Measurements from ENCODE around the gene TEX12.
"Not testable (repeated sequence)": the region's sequence is repeated elsewhere in the genome, so short reads cannot be mapped to it uniquely, and the experiment has no call there.

The TEX12 gene

GRCh38 chr11:112163875-112164685 is 3.1 kb upstream of the TEX12 start, which contains the start of gene IL18:
IL18 (minus strand) TSS chr11:112164094; CDS start chr11:112155053, 9,041 bp downstream.
- peak; percentile 62 for DNase-seq (ENCODE audit: low read depth, low spot score)

DNA sequence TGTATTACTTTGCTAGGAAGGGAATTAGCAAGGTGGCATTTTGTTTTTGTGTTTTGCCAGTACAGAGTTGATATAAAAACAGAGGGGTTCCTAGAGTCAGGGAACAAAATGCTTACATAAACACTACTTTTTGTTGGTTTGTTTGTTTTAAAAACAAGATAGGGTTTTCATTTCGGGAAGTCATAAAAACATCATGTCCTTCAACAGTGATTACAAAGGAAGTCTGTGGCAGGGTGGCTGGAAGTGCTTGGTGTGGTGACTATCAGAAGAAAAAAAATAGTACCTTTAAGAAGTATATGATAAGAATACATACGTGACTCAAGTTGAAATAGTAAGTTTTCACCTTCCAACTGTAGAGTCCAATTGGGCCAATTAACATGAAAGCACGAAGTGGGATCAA is 2.1 kb upstream of the TEX12 start:
- DNase-seq (ENCODE audit: low read depth, low spot score): no peak

- no peak for DNase-seq (ENCODE audit: low read depth, low spot score)
Observed at GRCh38 chr11:112166562-112166961, 610 bp upstream of the TEX12 start.

DNA sequence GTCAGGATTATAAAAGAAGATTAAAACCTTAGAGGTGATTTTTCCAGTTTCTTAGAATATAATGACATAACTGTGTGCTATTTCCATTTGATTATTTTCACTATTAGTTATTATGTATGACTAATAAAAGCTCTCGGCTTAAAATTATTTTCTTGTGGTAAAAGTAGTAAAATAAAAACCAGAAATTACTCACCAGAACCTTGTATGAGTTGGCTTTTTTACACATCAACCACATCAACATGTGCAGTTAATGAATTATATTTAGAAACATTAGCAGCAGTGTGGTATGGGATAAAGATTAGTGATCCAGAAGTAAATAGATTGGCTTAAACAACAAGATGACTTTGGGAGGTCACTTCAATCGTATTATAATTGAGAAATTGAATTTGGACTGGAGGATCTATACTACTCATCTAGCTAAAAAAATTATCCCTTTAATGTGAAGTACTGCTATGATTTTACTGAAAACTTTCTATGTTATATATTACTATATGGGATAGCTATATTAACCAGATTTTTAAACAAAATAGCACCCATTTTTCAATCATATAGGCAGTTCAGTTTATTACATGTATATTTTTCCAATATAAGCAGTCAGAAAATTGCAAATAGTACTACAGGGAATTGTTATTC is 5.3 kb downstream of the TEX12 start:
- no peak for DNase-seq (ENCODE audit: low read depth, low spot score)

- DNase-seq (ENCODE audit: low read depth, low spot score): no peak
Observed at GRCh38 chr11:112173152-112173551, 6.0 kb downstream of the TEX12 start.

- DNase-seq (ENCODE audit: low read depth, low spot score): peak; percentile 81
Observed at GRCh38 chr11:112174789-112175598, 7.8 kb downstream of the TEX12 start, which contains the start of gene BCO2. BCO2 (plus strand) TSS chr11:112175512; CDS start chr11:112175602, 90 bp downstream.

- DNase-seq (ENCODE audit: low read depth, low spot score): no peak
Observed at GRCh38 chr11:112175599-112175952, 8.4 kb downstream of the TEX12 start.

- DNase-seq (ENCODE audit: low read depth, low spot score): no peak
Observed at GRCh38 chr11:112176077-112176476, 8.9 kb downstream of the TEX12 start.

- DNase-seq (ENCODE audit: low read depth, low spot score): no peak
Observed at GRCh38 chr11:112177589-112177988, 10.4 kb downstream of the TEX12 start.

- no peak for DNase-seq (ENCODE audit: low read depth, low spot score)
Observed at GRCh38 chr11:112178428-112178827, 11.3 kb downstream of the TEX12 start.

DNA sequence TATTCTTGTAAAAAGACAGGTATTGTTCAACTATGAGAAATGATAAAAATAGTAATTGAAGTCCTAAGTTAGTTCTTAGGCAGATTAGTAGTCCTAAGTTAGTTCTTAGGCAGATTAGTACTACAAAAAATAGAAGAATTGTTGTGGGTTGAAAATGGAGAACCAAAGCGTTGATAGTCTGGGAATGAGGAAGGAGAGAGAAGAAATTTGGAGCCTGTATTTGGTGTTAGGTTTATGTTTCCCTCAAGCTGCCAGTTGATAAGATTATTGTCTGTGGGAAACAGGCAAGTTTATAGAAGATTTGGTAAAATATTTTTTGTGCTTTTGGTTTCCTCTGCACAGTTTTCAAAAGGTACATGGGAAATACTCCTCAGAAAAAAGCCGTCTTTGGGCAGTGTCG is 11.8 kb downstream of the TEX12 start:
- DNase-seq (ENCODE audit: low read depth, low spot score): no peak

DNA sequence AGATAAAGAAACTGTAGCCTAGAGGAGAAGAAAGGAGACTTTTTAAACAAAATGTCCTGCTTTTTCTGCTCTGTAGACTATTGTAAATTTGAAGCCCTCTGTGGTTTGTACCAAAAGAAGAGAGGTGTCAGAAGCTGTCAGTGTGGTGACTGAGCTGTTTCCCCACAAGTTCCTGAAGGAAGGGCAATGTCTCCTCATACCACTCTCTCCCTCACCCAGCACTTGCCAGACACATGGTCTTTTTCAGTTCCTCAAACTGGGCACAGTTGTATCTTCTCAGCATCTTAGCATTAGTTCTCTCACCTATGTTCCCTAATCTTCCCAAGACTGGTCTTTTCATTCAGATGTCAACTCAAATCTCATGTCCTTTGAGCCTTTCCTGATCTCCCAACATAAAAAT is 12.4 kb downstream of the TEX12 start:
- DNase-seq (ENCODE audit: low read depth, low spot score): no peak

- DNase-seq (ENCODE audit: low read depth, low spot score): no peak
Observed at GRCh38 chr11:112182867-112183266, 15.7 kb downstream of the TEX12 start.

GRCh38 chr11:112185883-112186282 is 18.7 kb downstream of the TEX12 start:
- DNase-seq (ENCODE audit: low read depth, low spot score): no peak

- no peak for DNase-seq (ENCODE audit: low read depth, low spot score)
Observed at GRCh38 chr11:112186304-112186703, 19.1 kb downstream of the TEX12 start.

DNA sequence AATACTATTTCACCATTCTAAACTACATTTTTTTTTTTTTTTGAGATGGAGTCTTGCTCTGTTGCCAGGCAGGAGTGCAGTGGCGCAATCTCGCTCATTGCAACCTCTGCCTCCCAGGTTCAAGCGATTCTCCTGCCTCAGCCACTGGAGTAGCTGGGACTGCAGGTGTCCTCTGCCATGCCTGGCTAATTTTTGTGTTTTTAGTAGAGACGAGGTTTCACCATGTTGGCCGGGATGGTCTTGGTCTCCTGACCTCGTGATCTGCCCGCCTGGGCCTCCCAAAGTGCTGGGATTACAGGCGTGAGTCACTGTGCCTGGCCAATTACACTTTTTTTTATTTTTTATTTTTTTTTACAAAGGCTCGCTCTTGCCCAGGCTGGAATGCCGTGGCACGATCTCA is 27.9 kb downstream of the TEX12 start:
- not testable (repeated sequence) for DNase-seq (ENCODE audit: low read depth, low spot score)

DNA sequence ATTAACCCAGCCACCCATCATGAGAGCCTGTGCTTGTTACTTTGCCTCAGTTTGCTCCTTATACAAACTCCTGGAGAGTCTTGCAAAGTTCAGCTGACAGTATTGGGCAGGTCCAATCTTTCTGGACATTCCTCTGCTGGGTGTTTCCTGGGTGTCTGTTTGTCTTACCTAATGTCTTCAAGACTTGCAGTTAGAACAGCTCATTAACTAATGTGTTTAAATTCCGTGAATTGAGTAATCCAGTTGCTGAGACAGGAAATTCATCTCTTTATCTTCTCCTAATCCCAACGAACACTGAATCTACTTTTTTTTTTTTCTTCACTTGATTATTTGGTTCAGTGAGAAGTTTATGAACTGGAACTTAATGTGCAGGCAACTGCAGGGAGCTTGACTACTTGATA is 28.8 kb downstream of the TEX12 start:
- no peak for DNase-seq (ENCODE audit: low read depth, low spot score)

- DNase-seq (ENCODE audit: low read depth, low spot score): no peak
Observed at GRCh38 chr11:112196519-112197087, 29.4 kb downstream of the TEX12 start.

DNA sequence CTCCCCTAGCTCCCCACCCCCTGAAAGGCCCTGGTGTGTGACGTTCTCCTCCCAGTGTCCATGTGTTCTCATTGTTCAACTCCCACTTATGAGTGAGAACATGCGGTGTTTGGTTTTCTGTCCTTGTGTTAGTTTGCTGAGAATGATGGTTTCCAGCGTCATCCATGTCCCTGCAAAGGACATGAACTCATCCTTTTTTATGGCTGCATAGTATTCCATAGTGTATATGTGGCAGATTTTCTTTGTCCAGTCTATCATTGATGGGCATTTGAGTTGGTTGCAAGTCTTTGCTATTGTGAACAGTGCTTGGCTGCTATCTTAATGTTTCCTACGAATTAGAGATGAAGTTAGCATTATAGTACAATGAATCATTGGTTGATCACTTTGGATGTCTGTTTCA is 31.9 kb downstream of the TEX12 start:
- not testable (repeated sequence) for DNase-seq (ENCODE audit: low read depth, low spot score)

DNA sequence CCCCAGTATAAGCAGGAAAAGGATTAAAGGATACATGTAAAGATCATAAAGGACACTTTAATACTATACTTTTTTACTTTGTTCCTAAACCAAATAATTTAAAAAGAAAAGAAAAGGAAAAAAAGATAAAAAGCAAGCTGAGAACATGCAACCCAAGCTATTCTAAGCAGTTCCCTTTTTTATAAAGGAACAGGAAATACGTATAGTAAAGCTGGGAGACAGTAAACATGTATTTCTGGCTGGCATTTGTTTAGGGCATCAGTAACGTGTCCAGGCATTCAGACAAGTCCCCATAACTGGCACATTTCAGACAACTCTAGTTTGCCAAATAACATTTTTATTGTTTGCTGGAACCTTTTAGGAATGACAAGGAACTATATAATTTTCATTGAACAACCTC is 33.1 kb downstream of the TEX12 start:
- no peak for DNase-seq (ENCODE audit: low read depth, low spot score)

GRCh38 chr11:112206071-112206470 is 38.9 kb downstream of the TEX12 start:
- DNase-seq (ENCODE audit: low read depth, low spot score): no peak

DNA sequence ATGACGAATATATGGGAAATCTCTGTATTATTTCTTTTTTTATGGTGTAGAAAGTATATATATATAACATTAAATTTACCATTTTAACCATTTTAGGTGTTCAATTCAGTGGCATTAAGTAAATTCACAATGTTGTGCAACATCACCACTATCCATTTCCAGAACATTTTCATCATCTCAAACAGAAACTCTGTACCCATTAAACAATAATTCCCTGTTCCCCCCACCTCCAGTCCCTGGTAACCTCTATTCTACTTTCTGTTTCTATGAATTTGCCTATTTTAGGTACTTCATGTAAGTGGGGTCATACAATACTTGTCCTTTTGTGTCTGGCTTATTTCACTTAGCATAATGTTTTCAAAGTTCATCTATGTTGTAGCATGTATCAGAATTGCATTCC is 43.7 kb downstream of the TEX12 start:
- no peak for DNase-seq (ENCODE audit: low read depth, low spot score)

All from ELF-1 (cell line).